Smooth muscle cell (in vitro differentiated cells): ENCODE data around the gene KCTD16. TPM values are rescaled to one million over a fixed set of nuclear protein-coding genes. Genes with fewer than 3 reads are reported as not detected.

ENCODE experiments used
- DNase-seq: peaks from one replicate; lab custom pipeline; 2025; ENCODE audit not compliant: unreplicated experiment; lab: John Stamatoyannopoulos, UW
- H2AFZ ChIP-seq: fragments of 200-600 bp; sonication (generic); 2 replicates; pipeline ENCODE4 v1.6.0; 2016; ENCODE audit warnings: antibody characterized with exemption, low read depth, mild to moderate bottlenecking
- H3F3A ChIP-seq: fragments of 200-600 bp; sonication (generic); 2 replicates; pipeline ENCODE4 v1.6.0; 2017; ENCODE audit warnings: antibody characterized with exemption, low read depth
- H3K27ac ChIP-seq: fragments of 200-600 bp; sonication (generic); 2 replicates; pipeline ENCODE4 v1.5.1; 2016; ENCODE audit warnings: low read depth, mild to moderate bottlenecking
- H3K27me3 ChIP-seq: fragments of 200-600 bp; sonication (generic); 2 replicates; pipeline ENCODE4 v1.6.1; 2016; ENCODE audit warnings: low read depth, mild to moderate bottlenecking
- H3K36me3 ChIP-seq: fragments of 200-600 bp; sonication (generic); 2 replicates; pipeline ENCODE4 v1.5.1; 2016; ENCODE audit warnings: low read depth
- H3K4me1 ChIP-seq: fragments of 200-600 bp; sonication (generic); 2 replicates; pipeline ENCODE4 v1.5.1; 2016; ENCODE audit warnings: low read depth
- H3K4me2 ChIP-seq: fragments of 200-600 bp; sonication (generic); 2 replicates; pipeline ENCODE4 v1.6.0; 2016; ENCODE audit warnings: mild to moderate bottlenecking
- H3K4me3 ChIP-seq: fragments of 200-600 bp; sonication (generic); 2 replicates; pipeline ENCODE4 v1.5.1; 2016; ENCODE audit warnings: mild to moderate bottlenecking
- H3K79me2 ChIP-seq: fragments of 200-600 bp; sonication (generic); 2 replicates; pipeline ENCODE4 v1.6.0; 2016; ENCODE audit warnings: low read depth, mild to moderate bottlenecking
- H3K9ac ChIP-seq: fragments of 200-600 bp; sonication (generic); 2 replicates; pipeline ENCODE4 v1.6.0; 2016; ENCODE audit warnings: low read depth
- H3K9me3 ChIP-seq: fragments of 200-600 bp; sonication (generic); replicated peaks from 2 replicates; pipeline ENCODE4 v1.5.1; 2016; ENCODE audit warnings: low read depth
- H4K20me1 ChIP-seq: fragments of 200-600 bp; sonication (generic); 2 replicates; pipeline ENCODE4 v1.6.0; 2016; ENCODE audit warnings: low read depth
- CTCF ChIP-seq: fragments of 200-600 bp; sonication (generic); IDR thresholded peaks from 2 replicates; pipeline ENCODE4 v1.5.1; 2017; ENCODE audit warnings: borderline replicate concordance, mild to moderate bottlenecking, antibody characterized with exemption; ENCODE audit not compliant: insufficient read depth, poor library complexity, severe bottlenecking
- WGBS: methylation state at CpG from one replicate; pipeline ENCODE4 v1.1.7; 2016; ENCODE audit warnings: low lambda C conversion rate; 5-methylcytosine and 5-hydroxymethylcytosine counted together
- polyA plus RNA-seq: library from polyadenylated mRNA; unstranded; fragments of >200 nt; fragmentation: Nextera tagmentation; extraction: Ambion mirVana; gene quantifications from 2 replicates; pipeline ENCODE4 v1.2.1, GENCODE V29; 2016
- total RNA-seq: library from RNA; depleted of rRNA; stranded (reverse); fragments of >200 nt; gene quantifications from 2 replicates; pipeline ENCODE4 v1.2.3, GENCODE V29; 2014

The KCTD16 gene
- total and polyA plus RNA-seq, 2 experiments from 2014 or later: 1.6 to 11.1 TPM

GRCh38 chr5:144438237-144438636 lies 267.6 kb downstream of the KCTD16 start:
- H3K9me3 ChIP-seq: no peaks in the 10 kb centered on the region
- peaks cover 10% of the 10 kb centered on the region for H3K4me1 ChIP-seq
- H3K4me2 ChIP-seq: no peak overlapping the region
- no peak overlapping the region for H3K27ac ChIP-seq
- no peaks in the 10 kb centered on the region for H3F3A ChIP-seq
- no peak for DNase-seq
- WGBS: 96% methylated on average over 4 of the region's 4 CpGs
- peaks cover 16% of the 10 kb centered on the region for H4K20me1 ChIP-seq
- no peak overlapping the region for H2AFZ ChIP-seq
- no peak for TF ChIP-seq CTCF
- H3K9ac ChIP-seq: no peak overlapping the region
- H3K79me2 ChIP-seq: peaks cover 3% of the 10 kb centered on the region
- H3K4me3 ChIP-seq: no peak overlapping the region
- H3K36me3 ChIP-seq: no peaks in the 10 kb centered on the region
- H3K27me3 ChIP-seq: no peaks in the 10 kb centered on the region

GRCh38 chr5:144448457-144448856 lies 277.8 kb downstream of the KCTD16 start:
- WGBS: 33% methylated on average over 2 of the region's 2 CpGs
- peaks cover 6% of the 10 kb centered on the region for H3K79me2 ChIP-seq
- no peaks in the 10 kb centered on the region for H4K20me1 ChIP-seq
- no peaks in the 10 kb centered on the region for H3F3A ChIP-seq
- H3K4me1 ChIP-seq: no peaks in the 10 kb centered on the region
- no peak overlapping the region for H3K9ac ChIP-seq
- H3K9me3 ChIP-seq: no peaks in the 10 kb centered on the region
- no peaks in the 10 kb centered on the region for H3K27me3 ChIP-seq
- no peaks in the 10 kb centered on the region for H3K36me3 ChIP-seq
- no peak for TF ChIP-seq CTCF
- no peak overlapping the region for H3K4me3 ChIP-seq
- peak overlapping the region; percentile 24 for H3K4me2 ChIP-seq
- H3K27ac ChIP-seq: no peak overlapping the region
- no peak overlapping the region for H2AFZ ChIP-seq
- no peak for DNase-seq

- no peaks in the 10 kb centered on the region for H3K27me3 ChIP-seq
- H2AFZ ChIP-seq: no peak overlapping the region
- DNase-seq: no peak
- H3K4me2 ChIP-seq: no peak overlapping the region
- H3K79me2 ChIP-seq: no peaks in the 10 kb centered on the region
- H3K9me3 ChIP-seq: no peaks in the 10 kb centered on the region
- no peaks in the 10 kb centered on the region for H4K20me1 ChIP-seq
- H3K9ac ChIP-seq: no peak overlapping the region
- no peak overlapping the region for H3K4me3 ChIP-seq
- peaks cover 12% of the 10 kb centered on the region for H3K4me1 ChIP-seq
- no peak overlapping the region for H3K27ac ChIP-seq
- H3F3A ChIP-seq: peaks cover 5% of the 10 kb centered on the region
- 92% methylated on average over 2 of the region's 2 CpGs for WGBS
- H3K36me3 ChIP-seq: no peaks in the 10 kb centered on the region
- no peak for TF ChIP-seq CTCF
Measured at GRCh38 chr5:144451187-144451973, 280.7 kb downstream of the KCTD16 start.

GRCh38 chr5:144453753-144454152 lies 283.1 kb downstream of the KCTD16 start:
- Histone ChIP-seq H3K4me1 (peaks cover 12% of the 10 kb centered on the region), H3K27me3 (no peaks in the 10 kb centered on the region), H3K4me3 (no peak overlapping the region), H4K20me1 (no peaks in the 10 kb centered on the region), H2AFZ (no peak overlapping the region), H3K9me3 (no peaks in the 10 kb centered on the region), H3K36me3 (no peaks in the 10 kb centered on the region), H3K27ac (no peak overlapping the region), H3K9ac (no peak overlapping the region), H3F3A (peaks cover 5% of the 10 kb centered on the region), H3K4me2 (no peak overlapping the region), H3K79me2 (no peaks in the 10 kb centered on the region)
- DNase-seq: no peak
- 32% methylated on average over 4 of the region's 4 CpGs for WGBS
- no peak for TF ChIP-seq CTCF
